Measurements from ENCODE around the gene GPS2.

GPS2 gene

DNA sequence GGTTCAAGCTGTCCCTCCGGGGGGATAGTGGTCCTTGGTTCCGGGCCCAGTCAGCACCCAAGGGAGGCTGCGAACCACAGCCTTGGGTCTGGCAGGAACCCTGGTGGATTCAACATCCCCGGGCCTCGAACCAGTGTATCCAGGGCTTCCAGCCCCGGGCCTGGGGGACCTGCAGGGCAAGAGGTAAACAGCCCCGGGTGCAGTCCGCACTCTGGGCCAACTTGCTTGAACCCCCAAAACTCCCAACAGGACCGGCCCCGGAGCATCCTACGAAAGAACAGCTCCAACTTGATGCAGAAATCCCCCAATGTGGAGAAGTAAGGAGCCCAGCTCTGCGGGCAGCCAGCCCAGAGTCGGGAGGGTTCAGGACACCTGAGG is 15.5 kb upstream of the GPS2 start:
- H3K27me3 Mint-ChIP-seq, result no peaks in the 10 kb centered on the region
- no peak for DNase-seq
- peak overlapping the region; percentile 94 for H3K4me3 Mint-ChIP-seq
- H3K27ac Mint-ChIP-seq, result peak overlapping the region; percentile 58
- no peaks in the 10 kb centered on the region for H3K9me3 Mint-ChIP-seq
- H3K36me3 Mint-ChIP-seq, result no peaks in the 10 kb centered on the region
- H3K4me1 Mint-ChIP-seq, result peaks cover 73% of the 10 kb centered on the region
- CTCF ChIA-PET, result interaction anchor here (0.7 to 2.0 kb wide), 3 partner anchors 14 to 230 kb away, joined by 3 to 7 read pairs (median 4); no protein-coding TSS in a partner anchor

DNA sequence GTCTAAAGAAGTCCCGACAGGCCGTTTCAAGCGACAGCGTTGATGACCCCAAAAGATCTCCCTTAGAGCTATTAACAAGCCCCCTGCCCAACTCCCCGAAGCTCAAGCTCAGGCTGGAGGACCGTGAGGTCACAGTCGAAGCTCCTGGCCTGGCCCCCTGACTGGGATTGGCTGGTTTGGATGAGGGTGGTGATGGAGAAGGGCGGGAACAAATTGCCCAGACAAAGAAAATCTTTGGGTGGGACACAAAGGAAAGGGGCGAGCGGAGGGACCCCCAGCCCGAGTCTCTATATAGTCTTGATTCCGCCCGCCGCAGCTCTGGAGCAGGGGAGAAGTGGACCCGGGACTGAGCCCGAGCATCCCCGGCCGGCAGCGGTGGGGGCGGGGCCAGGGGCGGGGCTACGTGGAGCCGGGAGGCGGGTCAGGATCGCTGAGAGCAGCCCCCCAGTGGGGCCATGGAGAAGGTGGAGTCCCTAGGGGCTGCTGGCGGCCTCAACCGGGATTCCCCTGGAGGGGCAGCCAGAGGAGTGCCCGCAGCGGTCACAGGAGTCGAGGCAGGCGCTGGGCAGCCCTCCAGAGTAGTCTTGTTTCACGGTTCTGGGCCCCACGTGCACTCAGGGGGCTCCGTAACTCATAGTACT is 15.0 kb upstream of the GPS2 start:
- Mint-ChIP-seq H3K27me3 (no peaks in the 10 kb centered on the region), H3K4me1 (peaks cover 67% of the 10 kb centered on the region), H3K36me3 (no peaks in the 10 kb centered on the region), H3K27ac (peak overlapping the region; percentile 96), H3K9me3 (no peaks in the 10 kb centered on the region), H3K4me3 (peak overlapping the region; percentile 94)
- peak; percentile 87 for DNase-seq
- CTCF ChIA-PET, result interaction anchor here (0.9 to 2.0 kb wide), 11 partner anchors 10 to 357 kb away, joined by 3 to 7 read pairs (median 4); partner anchors contain the start of genes TMEM95 and TP53

DNA sequence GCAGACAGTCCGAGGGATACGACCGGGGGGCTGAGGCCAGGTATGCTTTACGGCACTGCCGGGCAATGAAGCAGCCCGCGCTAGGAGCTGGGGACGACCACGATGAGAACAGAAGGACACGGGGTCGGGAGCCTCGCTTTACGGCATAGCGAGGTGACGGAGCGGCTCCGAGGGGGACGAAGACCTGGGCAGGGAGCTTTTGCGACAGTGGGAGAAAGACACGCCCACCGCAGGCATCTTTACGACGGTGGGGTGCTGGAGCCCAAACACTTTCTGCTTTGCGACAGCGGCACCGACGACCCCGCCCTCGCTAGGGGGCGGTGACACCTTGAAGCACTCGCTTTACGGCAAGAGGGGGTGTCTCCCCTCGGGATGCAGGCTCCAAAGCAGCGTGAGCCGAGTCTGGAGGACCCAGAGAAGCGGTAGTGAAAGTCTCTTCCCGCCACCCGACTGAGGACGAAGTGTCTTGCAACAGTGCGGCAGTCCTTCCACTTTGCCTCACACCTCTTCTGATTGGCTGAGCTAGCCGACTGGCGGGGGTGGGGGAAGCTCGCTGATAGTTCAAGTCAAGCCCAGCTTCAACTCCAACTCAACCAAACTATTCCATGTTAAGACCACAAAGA is 14.3 kb upstream of the GPS2 start:
- no peaks in the 10 kb centered on the region for H3K9me3 Mint-ChIP-seq
- CTCF ChIA-PET, result interaction anchor here (0.9 to 2.0 kb wide), 11 partner anchors 9 to 358 kb away, joined by 3 to 7 read pairs (median 4); partner anchors contain the start of genes TMEM95 and TP53
- DNase-seq, result peak; percentile 98
- H3K4me3 Mint-ChIP-seq, result peak overlapping the region; percentile 94
- no peaks in the 10 kb centered on the region for H3K36me3 Mint-ChIP-seq
- H3K27me3 Mint-ChIP-seq, result no peaks in the 10 kb centered on the region
- peaks cover 63% of the 10 kb centered on the region for H3K4me1 Mint-ChIP-seq
- H3K27ac Mint-ChIP-seq, result peak overlapping the region; percentile 96

DNA sequence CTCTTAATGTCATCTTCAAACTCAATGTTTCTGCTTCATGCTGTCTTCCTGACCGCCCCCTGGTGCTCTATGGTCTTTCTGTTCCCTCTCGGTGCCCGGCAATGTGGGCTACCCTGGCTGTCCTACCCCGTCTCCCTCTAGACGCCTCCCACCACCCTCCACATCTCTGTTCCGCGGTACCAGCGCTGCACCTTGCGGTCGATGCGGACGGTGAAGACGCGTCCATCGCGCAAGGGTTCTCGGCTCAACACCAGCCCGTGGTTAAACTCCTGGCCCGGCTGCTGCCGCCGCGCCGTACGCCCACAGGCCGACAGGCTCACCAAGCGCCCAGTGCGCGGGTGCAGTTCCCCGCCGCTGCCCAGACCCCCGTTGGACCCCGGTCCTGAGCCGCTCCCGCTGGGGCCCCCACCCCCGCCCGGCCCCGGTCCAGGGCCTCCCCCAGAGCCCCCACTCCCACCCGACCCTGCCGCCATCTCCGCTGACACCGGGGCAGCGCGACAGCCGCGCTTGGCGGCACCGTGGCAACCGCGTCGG is 13.7 kb upstream of the GPS2 start, which contains the start of gene NEURL4:
Gene NEURL4 (minus strand): TSS at position 496 of the 534 bp plus-strand sequence. CDS start 23 bp downstream, at position 473.
- Mint-ChIP-seq H3K4me1 (peaks cover 63% of the 10 kb centered on the region), H3K27ac (peak within 1 kb of the TSS; percentile 96), H3K9me3 (no peaks in the 10 kb centered on the region), H3K4me3 (peak within 1 kb of the TSS; percentile 94), H3K27me3 (no peaks in the 10 kb centered on the region), H3K36me3 (peaks cover 5% of the 10 kb centered on the region)
- CTCF ChIA-PET, result interaction anchor here (1.0 to 2.0 kb wide), 5 partner anchors 8 to 33 kb away, joined by 3 to 6 read pairs (median 4); no protein-coding TSS in a partner anchor
- DNase-seq, result no peak

DNA sequence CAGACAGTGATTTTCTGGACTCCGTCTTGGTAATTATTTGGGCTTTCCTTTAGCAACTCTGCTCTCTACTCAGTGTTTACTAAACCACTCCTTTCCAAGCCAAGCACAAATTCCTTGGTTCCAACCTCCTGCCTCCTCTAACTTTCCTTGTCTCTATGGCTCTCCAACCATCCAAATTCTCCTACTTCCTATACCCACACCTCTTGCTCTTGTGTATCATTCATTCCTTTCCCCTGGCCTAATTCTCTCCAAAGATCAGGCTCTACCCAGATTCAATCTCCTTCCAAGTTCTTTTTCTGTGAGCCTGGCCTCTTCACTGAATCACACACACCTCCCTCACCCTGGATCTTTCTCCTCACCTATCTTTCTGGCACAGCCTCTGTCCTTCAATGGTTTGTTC is 12.8 kb upstream of the GPS2 start:
- Mint-ChIP-seq H3K27me3 (no peaks in the 10 kb centered on the region), H3K4me1 (peaks cover 55% of the 10 kb centered on the region), H3K4me3 (peak overlapping the region; percentile 94), H3K27ac (peak overlapping the region; percentile 25), H3K9me3 (no peaks in the 10 kb centered on the region), H3K36me3 (peaks cover 13% of the 10 kb centered on the region)
- CTCF ChIA-PET, result interaction anchor here (1.7 to 2.0 kb wide), 2 partner anchors 8 to 32 kb away, joined by 4 to 6 read pairs; no protein-coding TSS in a partner anchor
- no peak for DNase-seq

DNA sequence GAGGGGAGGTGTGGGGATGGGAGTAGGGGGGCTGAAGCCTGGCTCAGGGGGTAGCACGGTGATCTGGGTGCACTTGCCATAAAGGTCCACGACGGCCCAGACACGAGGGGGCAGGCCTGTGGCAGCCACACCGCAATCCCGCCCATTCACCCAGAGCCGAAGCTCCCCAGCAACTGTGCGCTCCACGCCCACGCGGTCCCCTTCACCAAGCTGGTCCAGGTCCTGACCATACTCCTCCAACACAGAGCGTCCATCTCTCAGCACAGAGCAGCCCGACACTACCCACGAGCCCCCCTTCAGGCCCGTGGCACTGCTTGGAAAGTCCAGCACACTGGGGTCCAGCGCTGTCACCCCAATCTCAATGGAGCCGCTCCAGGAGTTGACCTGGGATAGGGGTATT is 12.3 kb upstream of the GPS2 start:
- no peaks in the 10 kb centered on the region for H3K27me3 Mint-ChIP-seq
- DNase-seq, result no peak
- H3K4me3 Mint-ChIP-seq, result peak overlapping the region; percentile 43
- peaks cover 50% of the 10 kb centered on the region for H3K4me1 Mint-ChIP-seq
- peaks cover 16% of the 10 kb centered on the region for H3K36me3 Mint-ChIP-seq
- CTCF ChIA-PET, result interaction anchor here (4.3 to 4.8 kb wide), 2 partner anchors 10 to 18 kb away, joined by 29 to 54 read pairs; partner anchors contain the start of gene ACAP1
- no peaks in the 10 kb centered on the region for H3K9me3 Mint-ChIP-seq
- no peak overlapping the region for H3K27ac Mint-ChIP-seq

DNA sequence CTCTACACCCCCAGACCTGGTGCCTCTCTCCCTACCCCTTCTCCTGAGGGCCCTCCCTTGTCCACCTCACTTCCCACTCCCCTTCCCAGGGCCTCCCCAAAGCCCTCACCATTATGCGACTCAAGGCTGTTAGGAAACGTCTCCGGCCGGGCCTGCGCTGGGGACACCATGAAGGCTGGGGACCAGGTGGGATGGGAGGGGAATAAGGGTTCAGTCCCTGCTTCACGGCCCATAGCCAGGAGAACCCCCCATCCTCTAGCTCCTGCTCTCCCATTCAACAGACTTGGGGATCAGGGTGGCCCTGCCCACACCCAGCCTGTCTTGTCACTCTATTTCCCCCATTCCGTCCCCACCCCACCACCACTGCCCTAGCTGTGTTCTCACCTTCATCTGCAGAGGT is 11.9 kb upstream of the GPS2 start:
- no peaks in the 10 kb centered on the region for H3K27me3 Mint-ChIP-seq
- CTCF ChIA-PET, result interaction anchor here (0.9 to 4.8 kb wide), 3 partner anchors 10 to 18 kb away, joined by 3 to 54 read pairs (median 29); partner anchors contain the start of gene ACAP1
- peaks cover 21% of the 10 kb centered on the region for H3K36me3 Mint-ChIP-seq
- H3K4me1 Mint-ChIP-seq, result peaks cover 46% of the 10 kb centered on the region
- no peaks in the 10 kb centered on the region for H3K9me3 Mint-ChIP-seq
- no peak for DNase-seq
- H3K27ac Mint-ChIP-seq, result no peak overlapping the region
- no peak overlapping the region for H3K4me3 Mint-ChIP-seq

DNA sequence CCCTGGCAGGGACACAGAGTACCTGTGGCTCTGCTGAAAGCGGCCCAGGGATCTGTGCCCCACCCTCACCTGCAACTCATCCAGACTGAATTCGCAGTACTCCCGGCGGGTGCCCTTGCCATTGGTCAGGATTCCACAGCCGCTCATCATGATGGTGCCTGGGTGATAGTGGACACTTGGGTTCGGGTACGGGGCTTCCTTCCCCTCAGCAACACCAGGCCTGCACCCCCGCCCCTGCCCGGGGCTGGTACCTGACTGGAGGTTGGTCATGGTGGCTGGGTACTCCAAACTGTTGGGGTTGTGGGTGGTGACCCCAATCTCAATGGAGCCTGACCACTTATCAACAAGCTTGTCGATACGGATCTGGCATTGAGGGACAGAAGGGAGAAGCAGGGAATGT is 11.0 kb upstream of the GPS2 start:
- peaks cover 25% of the 10 kb centered on the region for H3K36me3 Mint-ChIP-seq
- CTCF ChIA-PET, result interaction anchor here (0.5 to 4.8 kb wide), 4 partner anchors 11 to 39 kb away, joined by 3 to 54 read pairs (median 17); partner anchors contain the start of gene ACAP1
- peaks cover 40% of the 10 kb centered on the region for H3K4me1 Mint-ChIP-seq
- no peak for DNase-seq
- H3K27me3 Mint-ChIP-seq, result no peaks in the 10 kb centered on the region
- H3K27ac Mint-ChIP-seq, result no peak overlapping the region
- H3K9me3 Mint-ChIP-seq, result no peaks in the 10 kb centered on the region
- H3K4me3 Mint-ChIP-seq, result no peak overlapping the region

DNA sequence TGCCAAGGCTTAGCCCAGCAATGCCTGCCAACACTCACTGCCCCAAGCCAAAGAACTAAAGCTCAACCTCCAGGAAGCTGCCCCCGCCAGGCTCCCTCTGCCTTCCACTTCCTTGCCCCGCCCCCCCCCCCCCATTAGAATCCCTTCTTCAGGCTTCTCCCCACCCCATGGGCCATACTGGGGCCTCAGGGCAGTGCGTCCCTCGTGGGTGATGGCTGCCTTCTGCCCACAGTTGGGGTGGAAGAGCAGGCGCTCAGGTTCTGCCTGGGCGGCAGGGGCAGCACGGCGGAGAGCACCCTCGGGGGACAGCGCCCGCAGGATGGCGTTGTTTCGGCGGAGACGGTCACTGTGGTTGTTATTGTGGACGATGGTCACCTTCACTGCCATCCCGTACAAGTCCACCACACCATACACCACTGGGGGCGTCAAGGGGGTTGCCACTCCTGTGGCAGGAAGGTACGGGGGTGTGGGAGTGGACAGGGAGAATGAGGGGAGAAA is 9.9 kb upstream of the GPS2 start:
- Mint-ChIP-seq H3K4me1 (peaks cover 31% of the 10 kb centered on the region), H3K27me3 (no peaks in the 10 kb centered on the region), H3K27ac (no peak overlapping the region), H3K4me3 (no peak overlapping the region), H3K9me3 (no peaks in the 10 kb centered on the region), H3K36me3 (peaks cover 25% of the 10 kb centered on the region)
- no peak for DNase-seq
- CTCF ChIA-PET, result interaction anchor here (0.8 to 4.8 kb wide), 8 partner anchors 11 to 26 kb away, joined by 3 to 54 read pairs (median 6); partner anchors contain the start of genes ACAP1 and GPS2

DNA sequence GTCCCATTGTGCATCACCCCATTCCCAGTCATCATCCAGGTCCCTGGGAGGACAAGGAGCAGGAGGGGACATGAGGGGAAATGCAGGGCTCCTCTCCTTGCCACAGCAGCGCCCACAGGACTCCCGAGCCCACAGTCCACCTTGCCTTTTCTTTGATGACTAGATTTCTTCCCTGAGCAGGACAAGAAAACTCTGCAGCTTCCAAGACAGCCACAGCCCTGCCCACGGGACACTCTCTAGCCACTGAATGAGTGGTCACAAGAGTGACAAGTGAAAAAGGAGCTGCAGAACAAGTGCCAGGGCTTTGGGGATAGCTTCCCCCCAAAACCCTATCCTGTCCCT is 9.2 kb upstream of the GPS2 start:
- Mint-ChIP-seq H3K27ac (no peak overlapping the region), H3K4me1 (peaks cover 25% of the 10 kb centered on the region), H3K9me3 (no peaks in the 10 kb centered on the region), H3K36me3 (peaks cover 25% of the 10 kb centered on the region), H3K4me3 (no peak overlapping the region), H3K27me3 (no peaks in the 10 kb centered on the region)
- no peak for DNase-seq
- CTCF ChIA-PET, result interaction anchor here (0.8 to 4.8 kb wide), 8 partner anchors 10 to 27 kb away, joined by 3 to 54 read pairs (median 6); partner anchors contain the start of genes ACAP1 and GPS2

DNA sequence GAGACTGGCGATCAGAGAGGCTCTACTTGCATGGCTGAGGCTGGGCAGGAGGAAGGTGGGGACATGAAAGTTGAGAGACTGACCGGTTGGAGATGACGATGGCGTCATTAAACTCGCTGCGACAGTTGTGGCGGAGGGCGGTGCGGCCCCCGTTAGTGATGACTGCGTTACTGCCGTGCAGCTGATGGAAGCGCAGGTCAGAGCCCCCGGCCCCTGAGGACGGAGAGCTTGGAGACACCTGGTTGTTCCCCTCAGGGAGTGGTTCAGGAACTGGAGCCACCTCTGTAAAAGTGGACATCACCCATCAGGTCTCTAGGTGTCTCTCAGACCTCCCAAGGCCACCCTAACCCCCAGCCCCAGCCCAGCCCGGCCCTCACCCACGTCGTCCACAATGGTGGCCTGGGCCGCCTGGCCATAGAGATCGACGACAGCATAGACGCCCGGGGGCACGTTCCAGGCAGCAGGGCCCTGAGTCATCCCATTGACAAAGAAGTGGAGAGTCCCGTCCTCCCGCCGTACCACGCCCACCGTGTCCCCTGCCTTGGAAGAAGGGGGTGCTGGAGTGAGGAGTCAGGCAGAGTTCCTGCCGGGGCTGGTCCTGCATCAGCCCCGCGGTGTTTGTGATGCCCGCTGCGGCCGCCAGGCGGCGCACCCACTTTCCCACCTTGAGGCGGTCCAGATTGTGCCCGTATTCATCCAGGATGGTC is 8.7 kb upstream of the GPS2 start:
- Mint-ChIP-seq H3K27me3 (no peaks in the 10 kb centered on the region), H3K4me1 (peaks cover 24% of the 10 kb centered on the region), H3K9me3 (no peaks in the 10 kb centered on the region), H3K27ac (no peak overlapping the region), H3K36me3 (peaks cover 26% of the 10 kb centered on the region), H3K4me3 (no peak overlapping the region)
- CTCF ChIA-PET, result interaction anchor here (0.7 to 4.8 kb wide), 7 partner anchors 10 to 27 kb away, joined by 3 to 54 read pairs (median 6); partner anchors contain the start of genes ACAP1 and GPS2
- peak; percentile 76 for DNase-seq

DNA sequence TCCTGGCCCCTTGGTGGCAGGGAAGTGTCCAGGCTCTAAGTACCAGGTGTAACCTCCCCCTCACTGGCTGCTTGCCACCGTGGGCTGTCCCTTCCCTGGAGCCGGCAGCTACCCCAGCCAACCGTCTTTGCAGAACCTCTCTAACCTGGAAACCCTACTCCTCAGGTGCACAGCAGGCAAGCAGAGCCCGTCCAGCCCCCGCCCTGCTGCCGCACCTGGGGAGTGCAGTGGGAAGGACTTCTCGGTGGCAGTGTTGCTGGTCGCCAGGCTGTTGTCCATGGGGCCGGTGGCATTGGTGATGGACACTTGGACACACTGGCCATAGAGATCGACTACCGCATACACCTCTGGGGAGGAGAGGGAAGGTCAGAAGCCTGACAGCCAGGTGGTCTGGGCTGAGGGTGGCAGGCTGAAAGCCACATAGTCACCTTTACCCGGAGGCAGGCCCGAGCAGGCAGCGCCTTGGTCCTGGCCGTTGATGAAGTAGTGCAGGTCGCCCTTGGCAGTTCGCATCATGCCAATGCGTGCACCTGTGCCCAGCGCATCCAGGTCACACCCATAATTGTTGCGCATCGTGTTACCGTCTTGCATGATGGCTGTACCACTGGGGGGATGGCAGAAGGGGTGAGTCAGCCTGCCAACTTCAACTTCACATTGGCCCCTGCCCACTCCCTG is 7.5 kb upstream of the GPS2 start:
- CTCF ChIA-PET, result interaction anchor here (1.0 to 4.8 kb wide), 5 partner anchors 13 to 27 kb away, joined by 3 to 29 read pairs (median 4); partner anchors contain the start of gene ACAP1
- Mint-ChIP-seq H3K4me1 (peaks cover 13% of the 10 kb centered on the region), H3K36me3 (peaks cover 32% of the 10 kb centered on the region), H3K9me3 (no peaks in the 10 kb centered on the region), H3K27ac (no peak overlapping the region), H3K27me3 (no peaks in the 10 kb centered on the region), H3K4me3 (no peak overlapping the region)
- DNase-seq, result no peak

DNA sequence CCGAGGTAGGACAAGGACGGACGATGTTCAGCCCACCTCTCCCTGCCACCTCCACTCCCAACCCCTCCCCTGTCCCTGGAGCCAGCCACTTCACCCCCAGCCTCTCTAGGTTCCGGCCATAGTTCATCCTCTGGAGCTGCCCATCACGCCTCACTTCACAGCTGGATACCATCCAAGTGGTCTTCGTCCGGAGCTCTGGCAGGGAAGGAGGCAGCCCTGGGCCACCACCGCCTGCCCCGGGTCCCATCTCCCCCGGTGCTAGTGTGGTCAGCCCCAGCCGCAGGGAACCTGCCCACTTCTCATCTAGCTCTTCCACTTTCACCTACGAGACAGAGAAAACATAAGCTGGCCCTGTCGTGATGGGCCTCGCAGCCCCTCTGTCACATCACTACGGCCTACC is 6.3 kb upstream of the GPS2 start:
- no peaks in the 10 kb centered on the region for H3K27me3 Mint-ChIP-seq
- H3K4me1 Mint-ChIP-seq, result peaks cover 8% of the 10 kb centered on the region
- CTCF ChIA-PET, result interaction anchor here (1.0 to 1.4 kb wide), 2 partner anchors 24 to 28 kb away, joined by 3 to 4 read pairs; no protein-coding TSS in a partner anchor

More for the DNA sequence above, 6.3 kb upstream of the GPS2 start:
- Mint-ChIP-seq H3K27ac (no peak overlapping the region), H3K36me3 (peaks cover 35% of the 10 kb centered on the region), H3K9me3 (no peaks in the 10 kb centered on the region), H3K4me3 (no peak overlapping the region)
- DNase-seq, result no peak
